Body of pancreas (tissue), 4 donors: ENCODE data around the gene CELF6.

ENCODE experiments used
- CTCF ChIP-seq, 7 experiments: fragments of 450-650 bp in 4 of 7; fragments of 200-600 bp in 3 of 7; sonication (generic) in 3 of 7; IDR thresholded peaks; one replicate each; pipeline ENCODE4 v1.5.1; 2016 to 2019; ENCODE audit warnings: antibody characterized with exemption in 7 of 7
- POLR2A ChIP-seq, 3 donors: fragments of 450-650 bp; IDR thresholded peaks; one replicate each; pipeline ENCODE4 v1.6.1; 2016; ENCODE audit warnings: antibody characterized with exemption in 3 of 3, mild to moderate bottlenecking in 2 of 3

GRCh38 chr15:72339777-72340177 is 19.8 kb upstream of the CELF6 start:
- TF ChIP-seq CTCF (IDR thresholded peaks at IDR 0.05) (no peak), POLR2A (IDR thresholded peaks at IDR 0.05) (no peak)
